HG03469 (cell line): ENCODE results near the gene GIMAP1.

Source experiments
- ATAC-seq: cut with Tn5 transposase; IDR thresholded peaks from one replicate; pipeline ENCODE4 v1.9.1; 2021; ENCODE audit warnings: mild to moderate bottlenecking, moderate library complexity, moderate number of reproducible peaks; ENCODE audit not compliant: unreplicated experiment

Gene GIMAP1

GRCh38 chr7:150721970-150722373 lies 5.6 kb downstream of the GIMAP1 start:
- ATAC-seq, result no peak

- ATAC-seq, result no peak
Measured at GRCh38 chr7:150722431-150722931, 6.1 kb downstream of the GIMAP1 start.

GRCh38 chr7:150723467-150723866 lies 7.1 kb downstream of the GIMAP1 start:
- ATAC-seq, result no peak

- ATAC-seq, result no peak
Measured at GRCh38 chr7:150727381-150727780, 11.0 kb downstream of the GIMAP1 start.

- no peak for ATAC-seq
Measured at GRCh38 chr7:150728011-150728410, 11.6 kb downstream of the GIMAP1 start.

- ATAC-seq, result no peak
Measured at GRCh38 chr7:150728609-150729008, 12.2 kb downstream of the GIMAP1 start.

- ATAC-seq, result no peak
Measured at GRCh38 chr7:150731916-150732315, 15.5 kb downstream of the GIMAP1 start.

GRCh38 chr7:150732786-150733481 lies 16.5 kb downstream of the GIMAP1 start:
- ATAC-seq, result no peak

GRCh38 chr7:150733482-150734095 lies 17.2 kb downstream of the GIMAP1 start:
- no peak for ATAC-seq

- ATAC-seq, result no peak
Measured at GRCh38 chr7:150734254-150734653, 17.8 kb downstream of the GIMAP1 start.

- no peak for ATAC-seq
Measured at GRCh38 chr7:150735596-150736358, 19.4 kb downstream of the GIMAP1 start.

GRCh38 chr7:150736864-150737263 lies 20.5 kb downstream of the GIMAP1 start:
- ATAC-seq, result no peak

- no peak for ATAC-seq
Measured at GRCh38 chr7:150737265-150738055, 21.0 kb downstream of the GIMAP1 start, which contains the start of gene GIMAP5. Gene GIMAP5 (plus strand): TSS chr7:150737418. CDS start chr7:150740885, 3,467 bp downstream.

GRCh38 chr7:150738092-150738491 lies 21.7 kb downstream of the GIMAP1 start:
- no peak for ATAC-seq

- no peak for ATAC-seq
Measured at GRCh38 chr7:150738591-150739001, 22.2 kb downstream of the GIMAP1 start.

GRCh38 chr7:150739033-150739432 lies 22.6 kb downstream of the GIMAP1 start:
- ATAC-seq, result no peak

- ATAC-seq, result no peak
Measured at GRCh38 chr7:150740053-150740452, 23.6 kb downstream of the GIMAP1 start.

GRCh38 chr7:150742286-150742968 lies 26.0 kb downstream of the GIMAP1 start:
- ATAC-seq, result no peak

- no peak for ATAC-seq
Measured at GRCh38 chr7:150744041-150744656, 27.7 kb downstream of the GIMAP1 start.

- ATAC-seq, result no peak
Measured at GRCh38 chr7:150745086-150745485, 28.7 kb downstream of the GIMAP1 start.
